ENCODE results near the gene NKX2-8. TPM values are rescaled to one million over a fixed set of nuclear protein-coding genes. Genes with fewer than 3 reads are reported as not detected.

The NKX2-8 gene
- total and polyA plus RNA-seq, 2 donors (not counting 1 experiment from before 2014, with no cell fraction given), result not detected

DNA sequence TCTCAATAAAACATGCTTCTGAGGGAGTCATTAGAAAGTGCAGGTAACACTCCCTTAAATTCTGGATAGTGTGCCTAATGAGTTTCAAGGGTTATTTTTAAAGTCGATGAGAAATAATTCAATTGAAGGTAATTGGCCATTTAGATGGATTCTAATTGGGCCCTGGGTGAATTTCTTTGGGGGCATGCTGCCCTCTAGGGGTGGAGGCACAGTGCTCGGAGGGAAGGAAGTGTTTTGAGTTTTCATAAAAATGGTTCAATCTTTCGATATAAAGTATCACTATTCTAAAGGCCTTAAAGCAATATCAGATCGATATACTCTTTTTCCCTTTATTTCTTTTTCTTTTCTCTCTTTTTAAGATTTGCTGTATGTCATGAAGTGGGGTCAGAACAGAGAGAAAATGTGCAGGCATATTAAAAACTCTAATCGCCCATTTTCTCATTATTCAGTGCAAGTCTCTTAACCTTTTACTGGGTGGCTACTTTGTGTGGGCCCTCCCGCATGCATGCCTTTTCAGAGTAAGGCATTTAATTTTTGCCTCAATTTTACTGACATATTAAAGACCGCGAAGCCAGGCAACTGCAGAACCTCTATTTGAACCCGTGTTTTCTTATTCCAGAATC is 25.5 kb downstream of the NKX2-8 start:
- no peak overlapping the region for H3K4me3 ChIP-seq (ENCODE audit: control extremely low read depth in 1 of 5, extremely low read depth in 1 of 5, insufficient read depth in 1 of 5, low read depth in 2 of 5, low read length in 4 of 5)
- POLR2A ChIA-PET, result no interaction called here
- no peak overlapping the region for H3K4me2 ChIP-seq (replicated peaks; ENCODE audit: low read depth, low read length, poor library complexity, severe bottlenecking)
- no peaks in the 10 kb centered on the region for H3K79me2 ChIP-seq (ENCODE audit: control insufficient read depth, insufficient read depth, low read length)
- H3K9me3 ChIP-seq (ENCODE audit: control extremely low read depth in 1 of 3, control insufficient read depth in 2 of 3, insufficient read depth in 1 of 3, low read length in 2 of 3), result no peaks in the 10 kb centered on the region
- H3K4me1 Mint-ChIP-seq, result no peaks in the 10 kb centered on the region
- no peaks in the 10 kb centered on the region for H3K9me3 Mint-ChIP-seq (ENCODE audit: insufficient read depth)
- H3K4me3 Mint-ChIP-seq, result no peak overlapping the region
- H3K27ac ChIP-seq (ENCODE audit: low read length in 2 of 2), result no peak overlapping the region
- no peaks in the 10 kb centered on the region for H3K4me1 ChIP-seq (ENCODE audit: control insufficient read depth in 2 of 2, insufficient read depth in 2 of 2, low read length in 2 of 2)
- intact Hi-C loops (cut with micrococcal nuclease), result no loop called here
- no peak overlapping the region for H2AFZ ChIP-seq (ENCODE audit: insufficient read depth, low read depth, low read length, poor library complexity, severe bottlenecking)
- CTCF ChIA-PET, result interaction anchor here (0.6 kb wide), 1 partner anchor 535 kb away, joined by 3 read pairs; no protein-coding TSS in a partner anchor
- H4K20me1 ChIP-seq (ENCODE audit: control insufficient read depth, insufficient read depth, low read length, poor library complexity, severe bottlenecking), result no peaks in the 10 kb centered on the region
- no peak overlapping the region for H3K27ac Mint-ChIP-seq
- 75% methylated on average over 5 of the region's 9 CpGs for WGBS (ENCODE audit: insufficient coverage)
- no peak for ATAC-seq (ENCODE audit: low read depth)
- H3K36me3 ChIP-seq (replicated peaks in 1 of 2; ENCODE audit: control extremely low read depth in 1 of 2, control insufficient read depth in 1 of 2, extremely low read depth in 1 of 2, insufficient read depth in 2 of 2, low read length in 1 of 2), result no peaks in the 10 kb centered on the region
- H3K9ac ChIP-seq (ENCODE audit: low read length), result no peak overlapping the region
- TF ChIP-seq EZH2 (IDR thresholded peaks at IDR 0.05; ENCODE audit: borderline replicate concordance, insufficient read depth, low read depth, low read length, poor library complexity, severe bottlenecking), result no peak
- TF ChIP-seq, protein P1, sequence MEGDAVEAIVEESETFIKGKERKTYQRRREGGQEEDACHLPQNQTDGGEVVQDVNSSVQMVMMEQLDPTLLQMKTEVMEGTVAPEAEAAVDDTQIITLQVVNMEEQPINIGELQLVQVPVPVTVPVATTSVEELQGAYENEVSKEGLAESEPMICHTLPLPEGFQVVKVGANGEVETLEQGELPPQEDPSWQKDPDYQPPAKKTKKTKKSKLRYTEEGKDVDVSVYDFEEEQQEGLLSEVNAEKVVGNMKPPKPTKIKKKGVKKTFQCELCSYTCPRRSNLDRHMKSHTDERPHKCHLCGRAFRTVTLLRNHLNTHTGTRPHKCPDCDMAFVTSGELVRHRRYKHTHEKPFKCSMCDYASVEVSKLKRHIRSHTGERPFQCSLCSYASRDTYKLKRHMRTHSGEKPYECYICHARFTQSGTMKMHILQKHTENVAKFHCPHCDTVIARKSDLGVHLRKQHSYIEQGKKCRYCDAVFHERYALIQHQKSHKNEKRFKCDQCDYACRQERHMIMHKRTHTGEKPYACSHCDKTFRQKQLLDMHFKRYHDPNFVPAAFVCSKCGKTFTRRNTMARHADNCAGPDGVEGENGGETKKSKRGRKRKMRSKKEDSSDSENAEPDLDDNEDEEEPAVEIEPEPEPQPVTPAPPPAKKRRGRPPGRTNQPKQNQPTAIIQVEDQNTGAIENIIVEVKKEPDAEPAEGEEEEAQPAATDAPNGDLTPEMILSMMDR (IDR thresholded peaks at IDR 0.05), result peak; percentile 55
- H3K27me3 ChIP-seq (replicated peaks in 1 of 4; ENCODE audit: control extremely low read depth in 1 of 4, control insufficient read depth in 3 of 4, insufficient read depth in 4 of 4, low read length in 3 of 4), result peaks cover 0 to 3% (median 0%) of the 10 kb centered on the region in 4 experiments
- peaks cover 20% of the 10 kb centered on the region for H3K27me3 Mint-ChIP-seq
- no peak for DNase-seq

DNA sequence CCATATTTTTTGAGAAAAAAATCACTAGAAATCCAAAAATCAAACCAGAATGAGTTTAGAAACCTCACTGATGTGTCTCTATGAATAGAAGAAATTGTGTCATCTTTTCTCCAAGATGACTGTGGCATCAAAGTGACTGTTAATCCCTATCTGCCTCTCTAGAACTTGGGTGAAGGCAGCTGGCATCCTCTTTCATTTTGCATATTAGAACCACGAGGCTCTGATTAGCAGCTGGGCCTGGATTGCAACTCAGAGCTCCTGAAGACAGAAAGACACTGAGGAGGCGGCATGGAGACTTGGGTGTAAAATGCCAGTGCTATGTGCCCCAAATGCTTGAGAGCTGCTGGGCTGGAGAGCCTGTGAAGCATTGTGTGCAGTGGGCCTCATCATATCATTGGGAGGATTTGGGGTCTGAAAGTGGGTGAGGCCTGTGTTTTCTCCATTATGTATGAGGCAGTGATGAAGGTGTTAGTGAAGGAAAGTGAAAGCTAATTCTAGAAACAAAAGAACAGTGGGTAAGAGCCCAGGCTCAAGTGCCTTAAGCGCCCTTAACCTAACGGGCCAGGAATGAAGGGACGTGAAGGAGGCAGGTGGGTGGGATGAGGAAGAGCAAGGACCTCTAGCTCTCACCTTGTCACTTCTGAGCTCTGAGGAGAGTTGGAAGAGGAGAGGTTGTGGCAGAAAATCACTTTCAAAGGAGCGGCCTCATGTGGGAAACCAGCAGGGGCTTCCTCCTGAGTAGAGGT is 26.2 kb downstream of the NKX2-8 start:
- Histone ChIP-seq H3K36me3 (replicated peaks in 1 of 2; ENCODE audit: control extremely low read depth in 1 of 2, control insufficient read depth in 1 of 2, extremely low read depth in 1 of 2, insufficient read depth in 2 of 2, low read length in 1 of 2) (no peaks in the 10 kb centered on the region), H3K9me3 (ENCODE audit: control extremely low read depth in 1 of 3, control insufficient read depth in 2 of 3, insufficient read depth in 1 of 3, low read length in 2 of 3) (no peaks in the 10 kb centered on the region), H3K4me2 (replicated peaks; ENCODE audit: low read depth, low read length, poor library complexity, severe bottlenecking) (no peak overlapping the region), H2AFZ (ENCODE audit: insufficient read depth, low read depth, low read length, poor library complexity, severe bottlenecking) (no peak overlapping the region), H4K20me1 (ENCODE audit: control insufficient read depth, insufficient read depth, low read length, poor library complexity, severe bottlenecking) (no peaks in the 10 kb centered on the region), H3K79me2 (ENCODE audit: control insufficient read depth, insufficient read depth, low read length) (no peaks in the 10 kb centered on the region), H3K27me3 (replicated peaks in 1 of 4; ENCODE audit: control extremely low read depth in 1 of 4, control insufficient read depth in 3 of 4, insufficient read depth in 4 of 4, low read length in 3 of 4) (peaks cover 0 to 3% (median 0%) of the 10 kb centered on the region in 4 experiments), H3K9ac (ENCODE audit: low read length) (no peak overlapping the region), H3K4me3 (ENCODE audit: control extremely low read depth in 1 of 5, extremely low read depth in 1 of 5, insufficient read depth in 1 of 5, low read depth in 2 of 5, low read length in 4 of 5) (no peak overlapping the region), H3K27ac (ENCODE audit: low read length in 2 of 2) (no peak overlapping the region), H3K4me1 (ENCODE audit: control insufficient read depth in 2 of 2, insufficient read depth in 2 of 2, low read length in 2 of 2) (no peaks in the 10 kb centered on the region)
- no peaks in the 10 kb centered on the region for H3K9me3 Mint-ChIP-seq (ENCODE audit: insufficient read depth)
- DNase-seq (no peak), ATAC-seq (ENCODE audit: low read depth) (no peak)
- peaks cover 17% of the 10 kb centered on the region for H3K27me3 Mint-ChIP-seq
- intact Hi-C loops (cut with micrococcal nuclease), result no loop called here
- no peaks in the 10 kb centered on the region for H3K4me1 Mint-ChIP-seq
- 84% methylated on average over 6 of the region's 6 CpGs for WGBS (ENCODE audit: insufficient coverage)
- TF ChIP-seq EZH2 (IDR thresholded peaks at IDR 0.05; ENCODE audit: borderline replicate concordance, insufficient read depth, low read depth, low read length, poor library complexity, severe bottlenecking), result no peak
- TF ChIP-seq, protein P1 (IDR thresholded peaks at IDR 0.05), result no peak
- CTCF ChIA-PET, result interaction anchor here (2.2 kb wide), 1 partner anchor 13 kb away, joined by 5 read pairs; no protein-coding TSS in a partner anchor
- H3K4me3 Mint-ChIP-seq, result no peak overlapping the region
- H3K27ac Mint-ChIP-seq, result no peak overlapping the region
- POLR2A ChIA-PET, result no interaction called here

All from B cell (primary cell).